Right lobe of liver (tissue), 4 donors: Measurements from ENCODE around the gene CFAP61.

Source experiments
- CTCF ChIP-seq, 4 donors: fragments of 200-600 bp in 3 of 4; fragments of 450-650 bp in 1 of 4; IDR thresholded peaks; one replicate each; pipeline versions ENCODE4 v1.5.1 to v1.8.0; 2016 to 2022; ENCODE audit warnings: antibody characterized with exemption in 4 of 4, mild to moderate bottlenecking in 2 of 4
- POLR2A ChIP-seq: fragments of 450-650 bp; IDR thresholded peaks from one replicate; pipeline ENCODE4 v1.6.1; 2017; ENCODE audit warnings: antibody characterized with exemption, mild to moderate bottlenecking
- donor health status: DM: no; HTN: no; CAD: no.
- donor health status: DM: no; HTN: no; CAD: no.
- donor health status: DM: no; HTN: yes; CAD: no.

DNA sequence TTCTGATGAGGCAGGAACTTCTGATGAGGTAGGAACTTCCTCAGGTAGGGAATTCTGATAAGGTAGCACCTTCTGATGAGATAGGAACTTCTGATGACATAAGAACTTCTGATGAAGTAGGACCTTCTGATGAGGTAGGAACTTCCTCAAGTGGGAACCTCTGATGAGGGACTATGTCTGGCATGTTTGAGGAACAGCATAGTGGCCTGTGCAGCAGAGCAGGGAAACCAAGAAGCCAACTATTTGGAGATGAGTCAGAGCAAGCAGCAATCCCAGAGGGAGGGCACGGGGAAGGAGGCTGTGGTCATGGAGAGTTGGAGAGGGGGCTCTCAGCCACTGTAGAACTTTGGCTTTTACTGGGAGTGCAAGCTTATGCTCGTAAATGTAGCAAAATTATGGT is 132.4 kb downstream of the CFAP61 start:
- TF ChIP-seq CTCF (IDR thresholded peaks at IDR 0.05) (no peak), POLR2A (no peak)
